ENCODE measurements around the gene IL4I1.

IL4I1 gene

GRCh38 chr19:49862391-49863253 is 34.1 kb downstream of the IL4I1 start:
- no peak for DNase-seq (ENCODE audit: low read depth)

DNA sequence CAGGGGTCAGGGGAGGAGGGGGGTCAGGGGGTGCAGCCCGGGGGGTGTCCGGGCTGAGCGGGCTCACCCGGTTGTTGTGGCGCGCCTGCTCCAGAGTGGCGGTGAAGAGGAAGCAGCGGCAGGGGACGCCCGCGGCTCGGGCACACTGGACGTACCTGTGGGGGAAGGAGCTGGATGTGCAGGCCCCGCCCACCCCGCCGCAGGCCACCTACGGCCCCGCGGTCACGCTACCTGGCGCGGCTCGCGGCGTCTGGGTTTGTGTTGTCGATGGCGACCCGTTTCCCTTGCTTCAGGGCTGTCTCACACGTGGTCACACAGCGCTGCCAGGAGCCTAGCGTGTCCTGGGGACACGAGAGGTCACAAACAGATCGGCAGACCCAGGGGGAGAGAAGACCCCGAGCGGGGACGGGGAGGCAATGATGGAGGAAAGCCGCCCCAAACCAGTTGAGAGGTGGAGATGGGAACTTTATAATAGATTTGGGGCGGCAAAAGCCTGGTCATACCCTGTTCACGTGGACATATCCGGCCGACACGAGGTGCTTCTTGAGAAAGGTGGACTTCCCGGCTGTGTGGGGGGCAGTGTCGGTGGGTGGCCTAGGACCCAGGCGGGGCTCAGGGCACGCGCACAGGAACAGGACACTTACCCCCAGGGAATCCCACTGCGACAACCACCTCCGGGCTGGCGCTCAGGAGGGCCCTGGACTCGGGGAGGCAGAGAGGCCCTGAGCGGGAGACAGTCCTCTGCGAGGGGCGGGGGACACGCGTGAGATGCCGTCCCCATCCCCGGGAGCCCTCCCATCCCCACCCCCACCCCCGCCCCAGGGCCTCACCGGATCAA is 34.9 kb downstream of the IL4I1 start:
- no peak for DNase-seq (ENCODE audit: low read depth)

GRCh38 chr19:49861107-49861506 is 35.6 kb downstream of the IL4I1 start:
- no peak for DNase-seq (ENCODE audit: low read depth)

GRCh38 chr19:49860336-49861102 is 36.2 kb downstream of the IL4I1 start:
- no peak for DNase-seq (ENCODE audit: low read depth)

GRCh38 chr19:49859682-49860335 is 36.9 kb downstream of the IL4I1 start:
- no peak for DNase-seq (ENCODE audit: low read depth)

DNA sequence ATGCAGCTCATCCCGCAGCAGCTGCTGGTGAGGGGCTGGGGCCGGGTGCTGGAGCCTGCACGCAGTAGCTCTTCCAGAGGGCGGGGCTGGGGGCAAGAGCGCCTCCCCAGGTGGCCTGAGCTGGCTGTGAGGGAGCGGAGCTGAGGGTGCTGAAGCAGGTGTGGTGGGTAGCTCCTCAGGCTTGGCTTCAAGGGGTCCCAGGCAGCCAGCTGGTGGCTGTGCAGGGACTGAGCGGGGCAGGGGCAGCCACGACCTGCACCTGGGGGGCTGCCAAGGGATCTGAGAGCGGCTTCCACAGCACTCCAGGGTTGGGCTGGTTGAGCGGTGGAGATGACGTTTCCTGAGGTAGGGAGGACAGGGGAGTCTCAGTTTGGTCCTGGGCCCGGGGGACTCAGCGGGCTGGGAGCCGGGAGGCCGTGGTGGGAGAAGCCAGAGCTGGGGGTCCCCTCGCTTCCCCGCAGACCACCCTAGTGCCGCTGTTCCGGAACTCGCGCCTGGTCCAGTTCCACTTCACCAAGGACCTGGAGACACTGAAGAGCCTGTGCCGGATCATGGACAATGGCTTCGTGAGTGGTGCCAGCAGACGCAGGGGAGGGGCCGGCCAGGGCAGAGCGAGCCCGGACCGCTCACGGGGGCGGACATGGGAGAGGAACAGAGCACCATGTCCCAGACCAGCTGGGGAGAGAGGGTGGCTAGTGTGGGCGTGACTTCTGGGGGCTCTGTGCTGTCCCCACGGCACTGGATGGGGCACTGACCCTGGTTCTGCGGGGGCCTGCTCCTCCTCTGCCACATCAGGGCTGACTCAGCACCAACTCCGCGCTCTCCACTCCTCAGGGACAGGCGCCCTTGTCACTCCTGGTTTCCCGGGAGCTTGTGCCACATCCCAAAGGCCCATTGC is 38.4 kb downstream of the IL4I1 start:
- no peak for DNase-seq (ENCODE audit: low read depth)

GRCh38 chr19:49857838-49858087 is 38.9 kb downstream of the IL4I1 start:
- no peak for DNase-seq (ENCODE audit: low read depth)

GRCh38 chr19:49857061-49857837 is 39.4 kb downstream of the IL4I1 start:
- no peak for DNase-seq (ENCODE audit: low read depth)

GRCh38 chr19:49856574-49857021 is 40.1 kb downstream of the IL4I1 start:
- no peak for DNase-seq (ENCODE audit: low read depth)

DNA sequence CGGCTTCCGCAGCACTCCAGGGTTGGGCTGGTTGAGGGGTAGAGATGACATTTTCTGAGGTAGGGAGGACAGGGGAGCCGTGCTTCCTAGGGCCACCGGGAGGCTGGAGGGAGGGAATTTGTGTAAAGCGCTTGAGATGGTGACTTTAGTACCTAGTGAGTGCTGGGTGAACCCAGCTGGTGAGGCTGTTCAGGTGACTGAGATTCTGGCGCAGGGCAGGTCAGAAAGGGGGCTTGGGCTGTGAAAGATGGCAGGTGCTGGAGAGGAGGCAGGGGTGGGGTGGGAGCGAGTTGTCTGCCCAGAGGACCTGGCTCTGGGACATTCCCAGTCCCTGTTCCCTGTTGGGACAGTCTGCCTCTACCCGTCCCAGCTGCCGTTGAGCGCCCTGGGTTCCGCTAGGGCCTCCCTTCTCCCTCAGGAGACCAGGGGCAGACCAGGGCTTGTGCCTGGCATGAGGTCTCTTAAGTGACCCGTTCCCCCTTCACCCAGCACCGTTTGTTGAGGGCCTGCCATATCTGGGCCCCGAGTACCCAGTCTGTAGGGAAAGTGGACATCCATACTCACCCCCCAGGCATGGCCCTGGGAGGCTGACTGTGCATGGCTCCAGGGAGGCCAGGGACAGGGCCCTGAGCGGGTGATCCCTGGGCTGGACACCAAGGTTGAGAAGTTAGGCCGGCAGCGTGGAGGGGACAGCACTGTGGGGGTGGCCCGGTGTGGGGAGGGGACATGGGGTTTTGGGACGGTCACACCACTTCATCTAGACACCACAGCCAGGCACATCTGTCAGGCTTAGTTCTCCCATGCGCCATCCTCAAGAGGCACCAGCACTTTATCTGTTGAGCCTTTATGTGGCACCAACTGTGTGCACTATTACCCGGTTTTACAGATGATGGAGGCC is 40.8 kb downstream of the IL4I1 start:
- no peak for DNase-seq (ENCODE audit: low read depth)

DNA sequence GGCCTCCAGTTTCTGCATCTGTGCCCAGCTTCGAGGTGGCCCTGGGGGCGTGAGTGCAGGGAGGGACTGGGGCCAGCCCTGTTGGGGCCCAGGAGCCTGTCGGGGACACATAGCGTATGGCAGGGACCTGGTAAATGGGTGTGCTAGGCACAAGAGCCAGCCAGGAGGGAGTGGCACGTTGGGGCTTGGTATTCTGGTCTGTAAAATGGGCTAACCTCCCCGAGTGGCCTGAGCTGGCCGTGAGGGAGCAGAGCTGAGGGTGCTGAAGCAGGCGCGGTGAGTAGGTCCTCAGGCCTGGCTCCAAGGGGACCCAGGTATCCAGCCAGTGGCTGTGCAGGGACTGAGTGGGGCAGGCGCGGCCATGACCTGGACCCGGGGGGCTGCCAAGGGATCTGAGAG is 41.4 kb downstream of the IL4I1 start:
- DNase-seq (ENCODE audit: low read depth) = no peak

DNA sequence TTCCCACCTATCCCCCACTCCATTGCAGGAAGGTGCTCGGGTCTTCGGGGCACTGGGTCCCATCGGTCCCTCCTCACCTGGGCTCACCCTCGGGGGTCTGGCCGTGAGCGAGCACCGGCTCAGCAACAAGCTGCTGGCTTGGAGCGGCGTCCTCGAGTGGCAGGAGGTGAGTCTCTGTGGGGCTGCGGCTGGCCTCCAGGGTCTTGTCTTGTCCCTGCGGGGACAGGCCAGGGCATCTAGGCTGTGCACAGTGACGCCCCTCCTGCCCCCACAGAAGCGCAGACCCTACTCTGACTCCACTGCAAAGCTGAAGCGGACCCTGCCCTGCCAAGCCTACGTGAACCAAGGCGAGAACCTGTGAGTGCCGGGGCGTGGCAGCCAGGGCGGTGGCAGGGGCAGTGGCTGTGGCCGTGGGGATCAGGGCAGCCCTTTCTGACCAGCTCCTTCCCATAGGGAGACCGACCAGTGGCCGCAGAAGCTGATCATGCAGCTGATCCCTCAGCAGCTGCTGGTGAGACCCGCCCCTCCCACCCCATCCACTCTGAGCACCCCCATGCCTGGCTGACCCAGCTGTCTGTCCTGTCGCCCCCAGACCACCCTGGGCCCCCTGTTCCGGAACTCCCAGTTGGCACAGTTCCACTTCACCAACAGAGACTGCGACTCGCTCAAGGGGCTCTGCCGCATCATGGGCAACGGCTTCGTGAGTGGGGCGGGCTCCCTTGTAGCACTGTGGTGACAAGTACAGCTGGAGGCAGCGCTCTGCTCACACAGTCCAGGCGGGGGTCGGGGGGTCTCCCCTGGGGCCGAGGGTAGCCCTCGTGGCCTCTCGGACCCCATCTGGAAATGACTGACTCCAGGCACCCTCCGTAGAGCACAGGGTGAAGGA is 42.1 kb downstream of the IL4I1 start:
- DNase-seq (ENCODE audit: low read depth) = no peak

DNA sequence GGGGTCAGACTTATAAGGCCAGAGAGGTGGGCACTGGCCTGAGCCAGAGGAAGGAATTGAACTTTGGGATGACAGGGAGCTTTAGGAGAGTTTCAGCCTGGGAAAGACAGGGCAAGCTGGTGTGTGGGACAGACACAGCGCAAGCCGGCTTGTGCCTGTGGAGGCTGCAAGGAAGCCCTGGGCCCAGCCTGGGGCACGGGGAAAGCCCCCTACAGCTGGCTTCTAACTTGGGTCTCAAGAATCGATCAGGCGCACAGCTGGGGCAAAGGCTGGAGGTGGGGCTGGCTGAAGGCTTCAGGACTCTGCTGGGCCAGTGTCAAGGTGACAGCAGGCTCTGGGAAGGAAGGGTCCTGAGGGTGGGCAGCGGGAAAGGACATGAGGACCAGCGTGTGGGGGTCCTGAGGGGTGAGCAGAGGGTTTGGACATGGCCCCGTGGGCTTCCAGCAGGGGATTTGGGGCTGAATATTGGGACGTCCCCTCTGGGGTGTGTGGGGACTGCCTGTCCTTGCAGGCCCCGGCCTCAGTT is 42.8 kb downstream of the IL4I1 start:
- no peak for DNase-seq (ENCODE audit: low read depth)

DNA sequence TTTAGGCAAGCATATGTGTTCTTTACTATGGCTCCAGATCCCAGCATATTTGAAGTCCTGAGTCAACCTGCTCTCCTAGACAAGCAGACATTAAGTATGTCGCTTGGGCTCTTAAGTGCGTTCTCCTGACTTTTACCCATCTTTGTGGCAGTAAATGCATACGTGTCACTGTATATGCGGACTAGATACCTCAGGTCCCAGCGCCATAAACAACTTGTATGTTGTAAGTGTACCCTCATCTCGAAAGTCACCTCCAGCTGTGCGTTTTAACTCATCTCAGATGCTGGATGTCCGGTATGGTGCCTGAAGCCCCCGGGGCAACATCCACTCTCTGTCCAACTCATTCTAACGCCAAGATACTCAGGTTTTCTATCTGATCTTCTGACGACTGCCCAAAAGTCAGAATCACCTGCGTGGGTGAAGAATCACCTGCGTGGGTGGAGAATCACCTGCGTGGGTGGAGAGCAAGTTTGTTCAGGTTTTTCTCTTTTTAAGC is 44.0 kb downstream of the IL4I1 start:
- no peak for DNase-seq (ENCODE audit: low read depth)

- no peak for DNase-seq (ENCODE audit: low read depth)
Observed at GRCh38 chr19:49851456-49852259, 45.0 kb downstream of the IL4I1 start.

GRCh38 chr19:49850487-49851342 is 46.0 kb downstream of the IL4I1 start, which contains the start of gene PTOV1:
PTOV1 (plus strand) TSS chr19:49851159.
- DNase-seq (ENCODE audit: low read depth) = peak; percentile 70

All from non-pigmented ciliary epithelial cell (primary cell).